Hematopoietic multipotent progenitor cell treated with erythropoietin and hydrocortisone succinate and interleukin-3 and kit ligand, for 4 days (in vitro differentiated cells): ENCODE results near the gene ZC3H12C.

Experiments used
- DNase-seq: peaks from one replicate; pipeline ENCODE4 v3.0.0-alpha.2; 2015

ZC3H12C gene

DNA sequence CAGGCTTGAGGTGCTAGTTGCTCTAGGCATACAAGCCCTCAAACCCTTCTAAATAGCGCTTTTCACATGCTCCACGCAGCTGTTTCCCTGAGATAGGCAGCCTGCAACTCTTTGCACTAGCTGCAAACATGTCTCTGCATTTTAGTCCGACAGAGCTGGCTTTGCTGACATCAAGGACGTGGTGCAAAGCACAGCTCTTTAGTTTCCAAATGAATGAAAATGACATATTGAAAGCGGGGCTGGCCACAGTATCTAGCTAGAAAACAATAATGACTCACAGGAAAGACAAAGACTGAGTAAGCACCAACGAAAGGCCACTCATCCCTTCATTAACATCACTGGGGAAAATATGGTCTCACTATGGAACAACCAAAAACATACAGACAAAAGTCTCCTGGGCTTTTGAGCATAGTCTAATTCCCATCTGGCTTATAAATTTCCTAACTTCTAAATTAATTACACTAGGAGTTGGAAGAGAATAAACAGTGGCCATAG lies 15.3 kb upstream of the ZC3H12C start:
- DNase-seq = peak; percentile 52

DNA sequence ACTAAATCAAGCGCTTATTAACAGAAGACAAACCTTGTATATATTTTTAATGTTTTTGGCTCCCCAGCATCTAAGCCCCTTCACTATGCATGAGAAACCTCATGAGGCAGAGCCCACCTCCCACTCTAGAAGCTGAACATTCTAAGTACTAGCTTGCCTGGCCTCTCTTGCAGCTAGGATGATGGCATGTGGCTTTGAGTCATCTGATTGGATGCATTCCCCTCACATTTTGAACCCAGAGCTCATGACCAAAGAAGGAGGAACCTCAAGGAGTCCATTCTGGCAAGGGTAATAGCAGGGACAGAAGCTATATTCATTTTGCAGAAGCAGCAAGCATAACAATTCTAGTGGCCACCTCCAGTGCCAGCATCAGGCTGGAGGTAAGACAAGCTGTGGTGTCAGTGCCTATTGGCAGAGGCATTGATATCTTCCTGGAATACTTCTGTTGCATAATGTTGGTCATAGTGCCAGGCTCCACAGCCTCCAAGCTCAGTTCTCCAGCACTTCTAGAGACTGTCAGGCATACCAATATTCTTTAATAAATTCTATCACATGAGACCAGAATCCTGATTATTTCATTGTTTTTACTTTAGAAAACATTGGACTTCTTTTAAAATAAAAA lies 14.2 kb upstream of the ZC3H12C start:
- DNase-seq = no peak

DNA sequence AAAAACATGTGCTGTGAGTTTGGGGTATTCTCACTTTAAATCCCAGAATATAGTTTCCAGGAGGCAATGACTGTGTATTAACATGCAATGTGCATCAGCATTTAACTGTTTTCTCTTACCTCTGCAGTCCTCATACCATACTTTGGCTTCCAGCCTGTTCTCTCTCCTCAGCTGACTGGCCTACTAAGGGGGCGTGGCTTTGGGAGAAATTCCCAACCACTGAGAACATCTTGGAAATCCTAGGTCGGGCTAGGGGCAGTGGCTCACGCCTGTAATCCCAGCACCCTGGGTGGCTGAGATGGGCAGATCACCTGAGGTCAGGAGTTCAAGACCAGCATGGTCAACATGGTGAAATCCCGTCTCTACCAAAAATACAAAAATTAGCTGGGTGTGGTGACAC lies 13.5 kb upstream of the ZC3H12C start:
- DNase-seq = no peak

DNA sequence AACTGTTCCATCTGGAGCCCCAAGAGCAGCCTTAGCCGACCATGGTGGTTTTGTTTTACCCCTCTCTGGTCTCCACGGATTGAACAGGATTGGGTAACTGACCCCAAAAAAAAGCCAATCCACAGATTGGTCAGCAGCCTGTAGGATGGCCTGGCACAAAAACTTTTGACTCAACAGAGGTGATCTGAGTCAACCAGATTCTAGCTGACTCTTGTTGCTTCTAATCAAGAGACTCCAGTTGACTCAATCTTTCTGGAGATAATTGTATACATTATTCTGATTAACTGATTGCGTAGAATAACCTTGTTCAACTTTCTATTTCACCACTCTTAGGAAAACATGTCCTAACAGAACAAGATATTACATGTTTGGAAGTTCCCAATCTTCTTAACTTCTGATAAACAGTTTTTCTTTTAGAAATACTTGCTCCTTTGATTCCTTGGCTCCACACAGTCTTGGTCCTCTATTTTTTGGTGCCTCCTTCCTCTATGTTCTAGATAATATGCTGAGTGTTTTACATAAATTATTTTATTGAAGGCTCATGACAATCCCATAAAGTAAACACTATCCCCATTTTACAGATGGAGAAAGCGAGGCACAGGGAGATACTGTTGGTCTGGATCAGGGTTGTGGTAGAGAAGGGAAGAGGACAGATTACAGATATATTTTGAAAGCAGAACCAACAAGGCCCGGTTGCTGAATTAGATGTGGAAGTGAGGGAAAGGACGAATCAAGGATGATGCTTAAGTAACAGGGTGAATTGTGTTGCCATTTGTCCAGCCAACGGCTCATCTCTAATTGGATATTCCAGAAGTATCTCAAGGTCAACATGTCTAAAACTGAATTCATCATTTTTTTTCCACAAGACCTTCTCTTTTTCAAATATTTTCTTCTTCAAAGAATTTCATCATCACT lies 11.5 kb upstream of the ZC3H12C start:
- DNase-seq = no peak

DNA sequence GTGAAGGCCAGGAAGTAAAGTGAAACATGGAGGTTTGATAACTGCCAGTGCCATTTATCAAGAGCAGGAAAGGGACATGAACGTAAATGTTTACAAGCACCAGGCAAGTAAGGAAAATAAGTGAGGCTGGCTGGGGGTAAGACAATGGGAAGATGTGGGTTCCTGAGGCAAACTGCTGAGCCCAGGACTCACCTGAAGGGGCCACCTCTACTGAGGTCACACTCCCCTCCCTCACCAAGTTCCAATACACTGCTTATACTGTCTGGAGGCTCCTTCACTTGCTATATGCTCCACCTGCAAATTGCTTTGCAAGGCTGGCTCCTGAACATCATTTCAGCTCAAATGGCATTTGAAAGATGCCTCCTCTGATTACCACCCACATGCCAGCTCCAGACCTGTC lies 10.3 kb upstream of the ZC3H12C start:
- DNase-seq = no peak

DNA sequence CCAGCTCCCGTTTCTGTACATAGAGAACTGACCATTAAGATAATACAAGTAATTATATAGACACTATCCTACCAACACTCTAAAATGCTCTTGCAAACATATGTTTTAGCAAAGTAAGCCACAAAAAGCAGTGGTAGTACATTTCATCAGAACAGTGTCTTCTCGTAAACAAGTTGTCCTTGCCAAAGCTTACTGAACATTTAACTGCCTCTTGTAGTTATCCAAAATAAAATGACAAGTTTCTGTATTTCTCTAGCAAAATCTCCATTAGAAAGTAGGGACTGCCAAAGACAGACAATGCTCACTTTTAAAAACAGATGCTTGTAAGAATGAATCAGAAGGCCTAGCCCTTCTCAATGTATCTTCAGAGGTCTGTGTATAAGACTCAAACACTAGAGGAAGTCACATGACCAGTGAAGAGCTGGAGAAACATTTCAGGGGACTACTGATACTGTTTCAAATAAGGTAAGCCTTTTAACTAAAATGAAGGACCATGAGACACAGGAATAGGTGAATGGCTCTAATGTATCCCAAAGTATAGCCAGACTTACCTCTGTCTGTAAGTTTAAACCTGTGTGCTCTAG lies 7.8 kb upstream of the ZC3H12C start:
- no peak for DNase-seq

DNA sequence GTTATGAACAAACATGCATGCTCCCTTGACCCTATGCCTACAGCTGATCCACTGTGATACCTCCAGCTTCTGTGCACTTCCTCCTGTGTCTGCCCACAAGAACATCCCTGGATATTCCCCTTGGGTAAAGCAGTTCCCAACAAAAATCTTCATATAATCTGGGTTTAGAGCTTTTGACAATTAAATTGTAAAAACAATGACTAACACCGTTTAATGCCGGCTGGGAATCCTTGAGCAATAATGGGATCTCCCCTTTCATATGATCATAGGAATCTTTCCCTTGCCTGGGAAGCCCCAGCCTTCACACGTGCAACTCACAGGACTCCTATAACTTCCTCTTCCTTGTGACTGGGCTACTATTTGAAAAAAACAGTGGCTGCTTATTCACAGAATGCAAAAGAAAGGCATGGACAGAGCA lies 6.3 kb upstream of the ZC3H12C start:
- DNase-seq = no peak

DNA sequence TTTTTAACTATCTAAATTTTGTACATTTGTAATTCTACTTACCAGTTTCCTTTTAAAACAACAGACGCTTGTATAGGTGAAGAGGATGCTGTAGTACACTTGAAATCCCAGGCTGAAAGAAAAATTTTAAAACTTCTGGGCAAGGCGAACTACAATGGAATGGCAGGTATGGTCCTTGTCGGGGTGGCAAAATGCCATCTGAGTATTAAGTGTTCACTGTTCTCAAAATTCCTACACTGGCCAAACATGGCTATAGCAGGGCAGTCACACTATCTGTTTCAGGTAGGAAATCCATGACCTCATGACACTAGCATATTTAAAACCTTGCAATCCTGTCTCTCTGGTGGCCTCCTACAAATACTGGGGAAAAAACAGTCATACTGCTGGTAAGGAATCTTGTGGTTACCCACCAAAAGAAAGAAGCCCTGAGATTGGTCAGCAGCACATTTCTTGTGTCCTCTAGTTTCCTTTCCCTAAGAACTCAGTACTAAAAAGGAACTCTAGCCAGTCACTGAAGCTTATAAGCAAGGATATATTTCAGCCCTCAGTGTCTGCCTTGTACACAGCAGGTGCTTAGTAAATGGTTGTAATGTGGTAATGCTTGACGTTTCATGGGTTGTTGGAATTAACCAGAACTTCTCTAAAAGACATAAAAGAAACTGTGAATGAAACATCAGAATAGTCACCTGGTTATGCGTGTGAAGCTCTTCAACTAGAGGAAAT lies 5.2 kb upstream of the ZC3H12C start:
- DNase-seq = no peak

DNA sequence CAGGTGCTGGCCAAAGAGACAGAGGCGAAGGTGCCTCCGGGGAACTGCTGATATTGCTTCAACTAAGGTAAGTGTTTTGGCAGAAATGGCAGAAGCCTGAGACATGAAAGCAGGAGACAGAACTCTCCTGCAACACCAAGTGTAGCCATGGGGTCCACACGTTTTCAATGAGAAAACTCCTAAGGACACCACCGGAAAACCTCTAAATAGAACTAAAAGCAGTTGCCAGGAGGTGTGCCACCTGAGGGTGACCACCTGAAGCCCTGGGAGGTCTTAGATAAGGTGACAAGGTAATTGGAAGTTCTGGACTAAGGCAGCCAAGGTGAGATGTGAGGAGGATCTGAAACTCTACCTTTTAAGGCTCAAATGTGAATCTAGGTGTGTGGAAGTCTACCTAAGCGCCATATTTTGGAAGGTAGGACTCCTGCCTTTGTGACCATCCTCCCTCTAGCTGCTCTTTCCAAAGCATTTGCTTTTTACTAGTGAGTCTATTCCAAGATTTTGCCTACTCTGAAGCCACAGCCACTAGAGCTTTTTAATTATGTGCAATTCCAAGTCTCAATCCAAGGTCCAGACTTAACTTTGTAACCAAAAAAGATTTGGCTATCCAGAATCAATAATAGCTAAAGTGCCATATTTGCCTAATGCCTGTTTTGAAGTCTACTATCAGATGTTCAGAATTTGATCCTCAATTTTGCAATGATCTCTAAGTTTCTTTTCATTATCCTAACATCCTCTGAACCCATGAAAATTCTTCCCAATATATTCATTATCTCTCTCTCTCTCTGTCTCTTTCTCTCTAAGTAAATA lies 4.5 kb upstream of the ZC3H12C start:
- DNase-seq = no peak

DNA sequence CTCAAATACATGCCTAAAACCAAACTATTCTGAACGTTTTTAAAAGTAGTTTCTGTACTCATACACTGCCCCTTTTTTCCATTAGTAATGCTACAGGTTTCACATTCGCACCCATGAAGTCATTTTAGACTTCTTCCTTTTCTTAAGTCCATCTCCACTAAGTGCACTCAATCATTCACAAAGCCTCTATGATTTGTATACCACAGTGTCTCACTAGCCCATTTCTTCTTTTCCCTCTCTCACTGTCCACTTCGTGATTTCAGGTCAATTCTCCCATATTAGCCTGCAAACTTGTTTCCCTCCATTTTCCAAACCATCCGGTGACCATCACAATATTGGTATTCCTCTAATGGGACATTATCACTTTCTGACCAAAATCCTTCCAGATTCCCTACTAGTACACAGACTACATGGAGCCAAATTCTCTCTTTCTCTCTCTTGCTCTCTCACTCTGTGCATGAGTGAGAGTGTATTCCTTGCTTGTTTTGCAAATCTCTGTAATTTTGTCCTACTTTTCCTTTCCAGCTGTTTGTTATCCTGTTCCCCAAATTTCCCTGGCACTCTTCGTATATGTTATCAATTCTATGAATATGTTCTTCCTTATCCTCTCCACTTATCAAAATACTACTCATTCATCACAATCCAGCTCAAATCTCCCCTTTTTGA lies 3.4 kb upstream of the ZC3H12C start:
- DNase-seq = no peak

DNA sequence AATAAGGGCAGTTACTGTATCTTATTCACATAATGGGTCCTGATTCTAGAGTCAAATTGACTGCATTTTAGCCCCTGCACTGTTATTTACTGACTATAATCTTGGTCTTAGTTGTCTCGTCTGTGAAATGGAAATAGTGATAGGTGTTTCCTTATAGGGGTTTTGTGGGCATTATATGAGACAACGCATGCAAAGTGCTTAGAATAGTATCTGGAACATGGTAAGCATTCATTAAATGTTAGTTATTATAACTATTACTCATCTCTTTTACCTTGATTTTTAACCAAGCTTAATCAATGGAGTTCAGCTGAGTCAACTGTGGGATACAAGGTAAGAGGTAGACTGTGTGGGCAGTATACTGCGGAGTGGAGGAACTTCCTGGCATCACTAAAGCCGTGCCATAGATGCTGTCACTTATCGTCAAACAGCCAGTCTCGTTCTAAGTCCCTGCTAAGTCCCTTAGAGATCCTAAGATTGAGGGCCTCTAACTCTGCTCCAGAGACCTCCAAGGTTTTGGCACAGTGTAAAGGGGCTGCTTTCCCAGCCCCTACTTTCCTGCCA lies 2.6 kb upstream of the ZC3H12C start:
- DNase-seq = no peak

DNA sequence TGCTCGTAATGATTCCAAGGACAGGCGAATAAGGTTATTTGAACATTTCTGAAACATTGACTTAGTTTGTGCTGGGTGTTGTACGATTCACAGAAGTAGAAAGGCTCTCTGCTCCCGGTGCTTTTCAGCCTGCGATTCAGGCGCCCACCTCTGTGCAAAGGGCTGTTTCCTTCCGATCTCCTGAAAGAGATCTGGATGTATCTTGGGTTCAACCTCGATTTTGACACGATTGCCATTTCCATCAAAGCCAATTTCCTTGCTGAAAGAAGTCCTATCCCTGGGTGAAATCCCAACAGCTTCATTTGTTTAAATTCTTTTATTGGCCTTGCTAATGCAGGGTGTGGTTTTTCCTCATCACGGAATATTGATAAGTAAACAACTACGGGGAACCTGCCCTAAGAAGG lies 1.1 kb upstream of the ZC3H12C start:
- DNase-seq = peak; percentile 51

DNA sequence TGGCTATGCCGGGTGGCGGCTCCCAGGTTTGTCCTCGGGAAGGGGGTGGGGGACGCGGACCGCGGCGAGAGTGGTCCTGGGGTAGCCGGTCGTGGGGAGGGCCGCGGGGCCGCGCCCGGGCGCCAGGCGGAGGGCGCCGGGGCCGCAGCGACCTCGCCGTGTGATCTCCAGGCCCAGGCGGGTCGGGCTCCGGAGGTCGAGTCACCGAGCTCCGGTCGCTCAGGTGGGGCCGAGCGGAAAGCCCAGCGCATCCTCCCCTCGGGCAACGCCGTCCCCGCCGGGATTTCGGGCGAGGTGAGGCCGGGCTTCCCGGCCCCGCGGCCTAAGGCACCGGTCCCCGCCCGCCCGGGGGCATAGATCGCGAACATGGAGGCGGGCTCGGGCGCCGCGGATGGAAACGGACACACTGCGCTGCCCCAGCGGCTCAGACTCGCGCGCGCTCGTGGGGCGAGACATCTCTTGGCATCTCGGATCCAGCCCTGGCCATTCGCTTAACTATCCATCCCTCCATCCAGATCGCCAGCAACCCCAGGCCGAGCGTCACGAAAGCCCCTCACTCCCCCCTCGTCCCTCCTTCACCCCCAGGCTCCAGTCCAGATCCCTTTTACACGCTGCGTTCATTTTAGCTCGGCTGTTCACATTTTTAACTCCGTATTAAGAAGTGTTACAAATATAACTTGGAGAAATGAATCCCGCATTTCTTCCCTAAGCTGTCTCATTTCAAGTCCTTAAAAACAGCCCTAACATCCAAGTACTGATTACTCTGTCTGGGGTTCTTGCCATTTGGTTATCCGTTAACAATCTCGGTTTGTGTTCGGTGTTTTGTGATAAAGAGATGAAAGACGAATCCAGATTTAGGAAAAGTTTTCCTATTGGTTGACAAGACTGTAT lies 460 bp downstream of the ZC3H12C start:
- peak; percentile 75 for DNase-seq

DNA sequence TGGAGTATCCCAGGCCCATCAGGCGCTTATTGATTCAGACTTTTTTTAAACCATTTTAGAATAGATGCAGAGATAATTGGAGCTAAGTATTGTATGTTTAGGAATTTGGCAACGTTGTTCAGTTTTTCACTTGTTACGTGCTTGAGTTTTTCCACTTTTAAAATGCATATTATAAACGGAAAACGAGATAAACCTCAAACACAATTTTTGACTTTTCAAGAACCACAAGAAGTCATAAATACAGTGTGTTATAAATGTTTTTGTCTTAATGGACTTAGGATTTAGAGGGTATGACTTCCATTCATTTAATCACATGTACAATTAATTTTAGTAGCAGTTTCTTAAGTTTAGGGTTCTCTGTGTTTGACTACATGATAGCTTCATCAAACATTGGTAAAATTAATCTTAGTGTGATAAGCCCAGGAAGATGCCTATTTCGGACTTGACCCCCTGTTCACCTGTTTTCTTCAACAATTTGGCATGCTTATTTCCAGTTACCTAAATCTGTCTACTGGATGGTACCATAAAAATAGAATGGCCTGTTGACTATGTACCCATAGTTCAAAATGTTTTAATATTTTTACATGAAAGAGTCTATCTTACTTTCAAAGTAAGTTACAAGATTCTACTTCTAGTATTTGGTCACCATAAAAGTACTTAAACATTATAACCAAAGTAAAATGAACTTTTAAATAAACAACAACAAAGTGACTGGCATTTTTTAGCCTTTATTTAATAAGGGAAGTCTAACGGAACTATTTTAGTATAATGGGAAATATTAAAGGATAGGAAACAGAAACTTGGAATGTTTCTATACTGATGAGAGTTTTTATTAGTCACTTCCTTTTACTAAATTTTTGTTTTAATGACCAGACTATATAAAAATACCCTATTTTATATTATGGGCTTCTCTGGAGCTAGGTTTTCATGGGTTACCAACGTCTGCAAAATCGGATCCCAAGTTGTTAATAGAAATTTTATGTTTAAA lies 1.4 kb downstream of the ZC3H12C start:
- DNase-seq = no peak

DNA sequence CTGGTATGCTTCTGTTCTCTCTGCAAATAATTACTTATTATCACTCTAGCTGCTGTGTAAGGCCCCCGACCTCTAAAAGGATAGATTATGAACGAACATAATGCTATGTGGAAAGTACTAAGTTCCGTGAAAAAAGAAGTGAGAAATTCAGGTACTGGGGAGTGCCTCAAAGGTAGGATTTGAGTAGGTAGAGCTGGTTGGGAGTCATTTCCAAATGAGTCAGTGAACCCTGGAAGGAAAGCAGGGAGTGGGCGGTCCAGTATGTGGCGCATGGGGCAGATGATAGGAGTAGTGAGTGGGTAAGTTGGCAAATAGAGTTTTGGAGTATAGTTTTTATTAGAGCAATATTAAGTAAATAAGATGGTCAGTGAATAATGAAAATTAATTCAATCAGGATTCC lies 2.4 kb downstream of the ZC3H12C start:
- DNase-seq = peak; percentile 54

DNA sequence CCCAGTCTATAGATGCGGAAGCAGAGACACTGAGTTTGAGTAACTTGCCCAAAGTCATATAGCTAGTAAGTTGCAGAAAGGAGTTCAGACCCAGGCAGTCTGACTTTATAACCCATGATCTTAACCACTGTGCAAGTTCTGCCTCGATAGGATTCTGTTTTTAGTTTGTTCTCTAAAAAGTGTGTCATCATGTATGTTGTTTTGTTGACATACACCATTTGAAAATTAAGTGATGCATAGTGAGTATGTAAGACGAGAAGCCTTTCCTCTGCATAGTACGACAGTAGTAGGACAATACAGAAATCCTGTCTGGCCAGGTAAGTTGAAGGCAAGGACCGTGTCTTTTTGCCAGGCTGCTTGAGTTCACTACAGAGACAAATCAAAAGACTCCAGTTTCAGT lies 3.3 kb downstream of the ZC3H12C start:
- DNase-seq = no peak

DNA sequence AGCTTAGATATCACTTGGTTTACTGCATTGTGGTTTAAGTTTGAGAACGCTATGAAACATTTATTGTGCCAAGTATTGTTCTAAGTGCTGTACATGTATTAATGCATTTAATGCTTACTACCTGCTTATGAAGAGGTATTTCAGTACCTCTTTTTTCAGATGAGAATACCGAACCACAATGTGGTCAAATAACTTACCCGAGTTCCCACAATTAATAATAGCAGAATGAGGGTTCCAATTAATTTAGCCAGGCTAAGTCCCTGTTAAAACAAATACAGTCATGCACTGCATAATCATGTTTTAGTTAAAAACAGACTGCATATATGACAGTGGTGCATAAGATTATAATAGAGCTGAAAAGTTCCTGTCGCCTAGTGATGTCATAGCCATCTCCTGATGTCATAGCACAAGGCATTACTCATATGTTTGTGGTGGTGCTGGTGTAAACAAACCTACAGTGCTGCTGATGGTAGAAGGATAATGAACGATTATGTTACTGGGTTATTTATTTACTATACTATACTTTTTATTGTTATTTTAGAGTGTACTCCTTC lies 4.3 kb downstream of the ZC3H12C start:
- DNase-seq = no peak

DNA sequence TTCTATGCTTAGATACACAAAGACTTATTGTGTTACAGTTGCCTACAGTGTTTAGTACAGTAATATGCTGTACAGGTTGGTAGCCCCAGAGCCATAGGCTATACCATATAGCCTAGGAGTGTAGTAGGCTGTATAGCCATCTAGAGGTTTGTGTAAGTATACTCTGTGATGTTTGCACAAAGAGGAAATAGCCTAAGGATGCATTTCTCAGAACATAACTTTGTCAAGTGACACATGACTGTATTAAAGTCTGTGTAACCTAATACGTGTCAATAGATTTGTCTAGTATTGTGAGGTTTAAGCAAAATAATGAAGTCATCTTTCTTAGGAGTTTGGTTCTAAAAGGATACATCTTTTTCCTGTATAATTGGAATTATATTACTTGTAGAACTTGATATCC lies 5.5 kb downstream of the ZC3H12C start:
- peak; percentile 72 for DNase-seq
